ENCODE results near the gene SVBP.

SVBP gene

DNA sequence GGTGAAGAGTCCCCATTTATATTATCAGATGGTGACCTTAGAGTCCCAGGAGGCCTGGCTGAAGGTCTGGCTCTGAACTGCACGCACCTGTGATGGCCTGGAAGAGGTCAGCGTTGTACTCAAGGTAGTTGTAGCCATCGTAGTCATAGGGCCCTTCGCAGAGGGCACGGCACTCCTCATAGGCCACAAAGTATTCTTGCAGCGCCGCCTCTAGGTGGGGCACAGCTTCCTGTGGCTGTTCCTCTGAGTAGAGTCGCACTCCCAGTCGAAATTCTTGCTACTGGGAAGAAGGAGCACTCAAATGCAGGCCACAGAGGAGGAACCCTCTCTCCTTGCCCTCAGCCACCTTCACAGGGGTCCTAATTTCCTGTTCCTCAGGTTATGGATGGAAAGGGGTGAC lies 58.1 kb downstream of the SVBP start:
- FAIRE-seq (no peak), DNase-seq (ENCODE audit: insufficient read length, low spot score) (no peak)

DNA sequence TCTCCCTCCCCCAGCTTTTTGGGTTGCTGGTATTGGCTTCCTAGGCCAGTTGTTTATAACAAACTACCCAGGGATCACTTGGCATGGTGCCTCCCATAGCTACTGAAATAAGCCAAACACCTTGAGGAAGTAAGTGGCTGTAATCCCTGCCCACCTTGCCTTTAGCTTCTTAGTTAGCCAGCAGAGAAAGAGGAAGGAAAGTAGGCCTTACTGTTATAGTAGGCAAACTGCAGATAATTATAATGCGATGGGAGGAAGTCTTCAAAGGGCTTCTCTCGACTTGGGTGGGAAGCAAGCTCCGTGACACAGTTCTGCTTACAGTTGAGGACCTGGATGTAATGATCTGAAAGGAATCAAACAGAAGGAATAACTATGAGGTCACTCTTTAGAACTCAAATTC lies 58.6 kb downstream of the SVBP start:
- DNase-seq (ENCODE audit: insufficient read length, low spot score) (no peak), FAIRE-seq (no peak)
- TF ChIP-seq POLR2A (IDR thresholded peaks at IDR 0.05; ENCODE audit: low read depth, low read length) (no peak), POU2F2 (IDR thresholded peaks at IDR 0.05; ENCODE audit: low read depth, low read length) (no peak), PAX5 (IDR thresholded peaks at IDR 0.05; ENCODE audit: insufficient read depth, low read length, severe bottlenecking) (no peak), TAF1 (IDR thresholded peaks at IDR 0.05; ENCODE audit: low read depth, low read length) (no peak), SPI1 (IDR thresholded peaks at IDR 0.05; ENCODE audit: low read depth, low read length) (no peak), POLR2AphosphoS5 (IDR thresholded peaks at IDR 0.05; ENCODE audit: low read depth, low read length) (no peak)

More for the DNA sequence above, 58.1 kb downstream of the SVBP start:
- no peak for TF ChIP-seq TAF1 (IDR thresholded peaks at IDR 0.05; ENCODE audit: low read depth, low read length)
- no peak for TF ChIP-seq PAX5 (IDR thresholded peaks at IDR 0.05; ENCODE audit: insufficient read depth, low read length, severe bottlenecking)
- no peak for TF ChIP-seq POLR2AphosphoS5 (IDR thresholded peaks at IDR 0.05; ENCODE audit: low read depth, low read length)
- no peak for TF ChIP-seq POLR2A (IDR thresholded peaks at IDR 0.05; ENCODE audit: low read depth, low read length)
- TF ChIP-seq POU2F2 (IDR thresholded peaks at IDR 0.05; ENCODE audit: low read depth, low read length), result no peak
- TF ChIP-seq SPI1 (IDR thresholded peaks at IDR 0.05; ENCODE audit: low read depth, low read length), result no peak

DNA sequence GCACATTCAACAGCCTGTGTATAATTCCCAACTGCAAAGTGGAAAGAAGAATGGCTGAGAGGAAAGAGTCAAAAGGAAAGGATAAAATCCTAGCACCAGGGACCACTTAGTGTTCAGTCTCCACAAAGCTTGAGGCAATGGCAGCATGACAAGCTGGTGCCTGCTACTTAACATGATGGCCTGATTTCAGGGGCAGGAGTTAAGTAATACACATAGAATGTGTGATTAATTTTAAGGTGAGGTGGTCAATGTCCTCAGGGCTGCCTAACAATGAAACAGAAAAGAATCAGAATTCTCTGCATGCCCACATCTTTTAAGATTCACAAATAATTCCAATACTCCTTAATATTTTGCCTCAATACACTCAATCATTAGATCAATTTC lies 59.3 kb downstream of the SVBP start:
- TF ChIP-seq TAF1 (IDR thresholded peaks at IDR 0.05; ENCODE audit: low read depth, low read length) (no peak), PAX5 (IDR thresholded peaks at IDR 0.05; ENCODE audit: insufficient read depth, low read length, severe bottlenecking) (no peak), SPI1 (IDR thresholded peaks at IDR 0.05; ENCODE audit: low read depth, low read length) (no peak), POLR2AphosphoS5 (IDR thresholded peaks at IDR 0.05; ENCODE audit: low read depth, low read length) (no peak), POU2F2 (IDR thresholded peaks at IDR 0.05; ENCODE audit: low read depth, low read length) (no peak), POLR2A (IDR thresholded peaks at IDR 0.05; ENCODE audit: low read depth, low read length) (no peak)
- DNase-seq (ENCODE audit: insufficient read length, low spot score) (no peak), FAIRE-seq (no peak)

Data from GM12891 (cell line).